DOHH2 (cell line): ENCODE measurements around the gene SCGB2B2.

Source experiments
- EZH2phosphoT487 ChIP-seq: fragments of 200-600 bp; sonication (generic); IDR thresholded peaks from 2 replicates; pipeline ENCODE4 v1.6.1; 2017; ENCODE audit warnings: borderline replicate concordance, mild to moderate bottlenecking, antibody characterized with exemption, low read length, moderate library complexity, mixed read lengths
- TF ChIP-seq, protein P1 (sequence below): fragments of 200-600 bp; sonication (generic); IDR thresholded peaks from one replicate; pipeline ENCODE4 v1.5.1; 2014; ENCODE audit warnings: antibody characterized with exemption, mild to moderate bottlenecking, low read depth, low read length; ENCODE audit not compliant: poor library complexity, severe bottlenecking

DNA sequence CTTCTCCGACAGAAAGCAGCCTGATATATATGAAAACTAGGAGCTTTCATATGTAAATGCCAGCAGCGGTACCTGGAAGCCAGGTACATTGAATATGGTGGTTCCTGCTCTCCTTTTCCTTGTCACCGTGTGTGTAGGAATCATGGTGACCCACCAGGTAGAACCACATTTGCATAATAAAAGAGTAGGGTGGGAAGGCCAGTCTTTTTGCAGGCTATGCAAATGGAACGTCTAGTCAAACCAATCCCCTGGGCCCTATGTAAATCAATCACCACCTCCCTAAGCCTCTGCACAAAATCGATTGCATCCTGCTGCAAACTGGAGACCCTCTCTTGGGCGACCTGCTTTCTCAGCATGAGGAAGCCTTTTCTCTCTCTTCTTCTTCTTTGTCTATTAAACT lies 34.9 kb upstream of the SCGB2B2 start:
- TF ChIP-seq, protein P1, sequence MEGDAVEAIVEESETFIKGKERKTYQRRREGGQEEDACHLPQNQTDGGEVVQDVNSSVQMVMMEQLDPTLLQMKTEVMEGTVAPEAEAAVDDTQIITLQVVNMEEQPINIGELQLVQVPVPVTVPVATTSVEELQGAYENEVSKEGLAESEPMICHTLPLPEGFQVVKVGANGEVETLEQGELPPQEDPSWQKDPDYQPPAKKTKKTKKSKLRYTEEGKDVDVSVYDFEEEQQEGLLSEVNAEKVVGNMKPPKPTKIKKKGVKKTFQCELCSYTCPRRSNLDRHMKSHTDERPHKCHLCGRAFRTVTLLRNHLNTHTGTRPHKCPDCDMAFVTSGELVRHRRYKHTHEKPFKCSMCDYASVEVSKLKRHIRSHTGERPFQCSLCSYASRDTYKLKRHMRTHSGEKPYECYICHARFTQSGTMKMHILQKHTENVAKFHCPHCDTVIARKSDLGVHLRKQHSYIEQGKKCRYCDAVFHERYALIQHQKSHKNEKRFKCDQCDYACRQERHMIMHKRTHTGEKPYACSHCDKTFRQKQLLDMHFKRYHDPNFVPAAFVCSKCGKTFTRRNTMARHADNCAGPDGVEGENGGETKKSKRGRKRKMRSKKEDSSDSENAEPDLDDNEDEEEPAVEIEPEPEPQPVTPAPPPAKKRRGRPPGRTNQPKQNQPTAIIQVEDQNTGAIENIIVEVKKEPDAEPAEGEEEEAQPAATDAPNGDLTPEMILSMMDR = no peak
- TF ChIP-seq EZH2phosphoT487 = no peak
